ENCODE measurements around the gene CTTN.
"Not testable (repeated sequence)": the region's sequence is repeated elsewhere in the genome, so short reads cannot be mapped to it uniquely, and the experiment has no call there.

CTTN gene

GRCh38 chr11:70445605-70446004, 47.3 kb downstream of the CTTN start:
- 94% methylated on average over 6 of the region's 7 CpGs for WGBS

GRCh38 chr11:70448983-70449567, 50.7 kb downstream of the CTTN start:
- Histone ChIP-seq H3K4ac (ENCODE audit: low read depth in 1 of 2, low read length in 2 of 2) (no peak overlapping the region), H3K4me2 (ENCODE audit: low read length, poor library complexity, severe bottlenecking) (no peak overlapping the region), H3K9me3 (ENCODE audit: control insufficient read depth, low read length) (peaks cover 16% of the 10 kb centered on the region), H3K4me3 (ENCODE audit: insufficient read depth in 1 of 2, low read depth in 1 of 2, low read length in 2 of 2) (no peak overlapping the region), H3K4me1 (ENCODE audit: control insufficient read depth, insufficient read depth, low read depth, low read length) (peaks cover 2% of the 10 kb centered on the region), H3K27me3 (ENCODE audit: control insufficient read depth in 1 of 2, insufficient read depth in 1 of 2, low read length in 2 of 2) (no peaks in the 10 kb centered on the region), H3K18ac (ENCODE audit: low read depth in 1 of 2, low read length in 2 of 2) (no peak overlapping the region), H4K8ac (ENCODE audit: low read length) (no peak overlapping the region), H2BK15ac (ENCODE audit: low read depth, poor library complexity, severe bottlenecking) (no peak overlapping the region), H3K14ac (ENCODE audit: low read length in 2 of 2) (no peak overlapping the region), H2BK5ac (ENCODE audit: low read depth, low read length, poor library complexity, severe bottlenecking) (no peak overlapping the region), H4K91ac (ENCODE audit: low read length) (no peak overlapping the region), H2BK120ac (ENCODE audit: low read depth, low read length) (no peak overlapping the region), H2AK5ac (ENCODE audit: low read length, severe bottlenecking) (no peak overlapping the region), H3K36me3 (ENCODE audit: control insufficient read depth in 1 of 2, insufficient read depth in 2 of 2, low read depth in 1 of 2, low read length in 2 of 2) (no peaks in the 10 kb centered on the region), H3K9ac (ENCODE audit: low read length) (no peak overlapping the region), H3K27ac (ENCODE audit: low read length, poor library complexity, severe bottlenecking) (no peak overlapping the region), H3K23ac (ENCODE audit: low read length in 2 of 2) (no peak overlapping the region), H2BK12ac (ENCODE audit: low read length in 2 of 2) (no peak overlapping the region), H3K79me1 (replicated peaks; ENCODE audit: low read length, poor library complexity, severe bottlenecking) (no peaks in the 10 kb centered on the region), H2AFZ (ENCODE audit: low read depth, low read length) (no peak overlapping the region)
- no peak for DNase-seq
- WGBS, result 37% methylated on average over 1 of the region's 2 CpGs

More at GRCh38 chr11:70445605-70446004, 47.3 kb downstream of the CTTN start:
- Histone ChIP-seq H3K79me1 (replicated peaks; ENCODE audit: low read length, poor library complexity, severe bottlenecking) (no peaks in the 10 kb centered on the region), H2BK5ac (ENCODE audit: low read depth, low read length, poor library complexity, severe bottlenecking) (no peak overlapping the region), H4K91ac (ENCODE audit: low read length) (no peak overlapping the region), H3K4ac (ENCODE audit: low read depth in 1 of 2, low read length in 2 of 2) (no peak overlapping the region), H3K9me3 (ENCODE audit: control insufficient read depth, low read length) (peaks cover 16% of the 10 kb centered on the region), H2AK5ac (ENCODE audit: low read length, severe bottlenecking) (peak overlapping the region; percentile 44), H3K4me3 (ENCODE audit: insufficient read depth in 1 of 2, low read depth in 1 of 2, low read length in 2 of 2) (no peak overlapping the region), H4K8ac (ENCODE audit: low read length) (no peak overlapping the region), H3K9ac (ENCODE audit: low read length) (no peak overlapping the region), H3K36me3 (ENCODE audit: control insufficient read depth in 1 of 2, insufficient read depth in 2 of 2, low read depth in 1 of 2, low read length in 2 of 2) (peaks cover under 1 to 3% of the 10 kb centered on the region in 2 experiments), H2BK15ac (ENCODE audit: low read depth, poor library complexity, severe bottlenecking) (no peak overlapping the region), H2AFZ (ENCODE audit: low read depth, low read length) (peak overlapping the region; percentile 48), H3K4me2 (ENCODE audit: low read length, poor library complexity, severe bottlenecking) (no peak overlapping the region), H2BK12ac (ENCODE audit: low read length in 2 of 2) (no peak overlapping the region), H2BK120ac (ENCODE audit: low read depth, low read length) (no peak overlapping the region), H3K23ac (ENCODE audit: low read length in 2 of 2) (no peak overlapping the region), H3K14ac (ENCODE audit: low read length in 2 of 2) (peak overlapping the region in 1 of 2 experiments; percentile 41), H3K27ac (ENCODE audit: low read length, poor library complexity, severe bottlenecking) (no peak overlapping the region), H3K4me1 (ENCODE audit: control insufficient read depth, insufficient read depth, low read depth, low read length) (peaks cover 9% of the 10 kb centered on the region), H3K27me3 (ENCODE audit: control insufficient read depth in 1 of 2, insufficient read depth in 1 of 2, low read length in 2 of 2) (no peaks in the 10 kb centered on the region), H3K18ac (ENCODE audit: low read depth in 1 of 2, low read length in 2 of 2) (no peak overlapping the region)
- DNase-seq, result no peak

- Histone ChIP-seq H3K36me3 (ENCODE audit: control insufficient read depth in 1 of 2, insufficient read depth in 2 of 2, low read depth in 1 of 2, low read length in 2 of 2) (no peaks in the 10 kb centered on the region), H2BK15ac (ENCODE audit: low read depth, poor library complexity, severe bottlenecking) (no peak overlapping the region), H3K27me3 (ENCODE audit: control insufficient read depth in 1 of 2, insufficient read depth in 1 of 2, low read length in 2 of 2) (no peaks in the 10 kb centered on the region), H3K14ac (ENCODE audit: low read length in 2 of 2) (no peak overlapping the region), H3K27ac (ENCODE audit: low read length, poor library complexity, severe bottlenecking) (no peak overlapping the region), H3K79me1 (replicated peaks; ENCODE audit: low read length, poor library complexity, severe bottlenecking) (no peaks in the 10 kb centered on the region), H3K4me3 (ENCODE audit: insufficient read depth in 1 of 2, low read depth in 1 of 2, low read length in 2 of 2) (no peak overlapping the region), H2AK5ac (ENCODE audit: low read length, severe bottlenecking) (no peak overlapping the region), H3K4me1 (ENCODE audit: control insufficient read depth, insufficient read depth, low read depth, low read length) (peaks cover 7% of the 10 kb centered on the region), H3K23ac (ENCODE audit: low read length in 2 of 2) (no peak overlapping the region), H4K91ac (ENCODE audit: low read length) (no peak overlapping the region), H2AFZ (ENCODE audit: low read depth, low read length) (no peak overlapping the region), H2BK5ac (ENCODE audit: low read depth, low read length, poor library complexity, severe bottlenecking) (no peak overlapping the region), H3K9ac (ENCODE audit: low read length) (no peak overlapping the region), H3K4me2 (ENCODE audit: low read length, poor library complexity, severe bottlenecking) (no peak overlapping the region), H2BK120ac (ENCODE audit: low read depth, low read length) (no peak overlapping the region), H2BK12ac (ENCODE audit: low read length in 2 of 2) (no peak overlapping the region), H3K18ac (ENCODE audit: low read depth in 1 of 2, low read length in 2 of 2) (no peak overlapping the region), H4K8ac (ENCODE audit: low read length) (no peak overlapping the region), H3K4ac (ENCODE audit: low read depth in 1 of 2, low read length in 2 of 2) (no peak overlapping the region), H3K9me3 (ENCODE audit: control insufficient read depth, low read length) (peaks cover 8% of the 10 kb centered on the region)
- WGBS, result 77% methylated on average over 9 of the region's 9 CpGs
- no peak for DNase-seq
These were observed 56.0 kb downstream of the CTTN start for GRCh38 chr11:70454197-70454767.

- H3K4ac ChIP-seq (ENCODE audit: low read depth in 1 of 2, low read length in 2 of 2); H3K27ac ChIP-seq (ENCODE audit: low read length, poor library complexity, severe bottlenecking); H3K36me3 ChIP-seq (ENCODE audit: control insufficient read depth in 1 of 2, insufficient read depth in 2 of 2, low read depth in 1 of 2, low read length in 2 of 2); H3K23ac ChIP-seq (ENCODE audit: low read length in 2 of 2); H3K9me3 ChIP-seq (ENCODE audit: control insufficient read depth, low read length); H3K18ac ChIP-seq (ENCODE audit: low read depth in 1 of 2, low read length in 2 of 2); H2AFZ ChIP-seq (ENCODE audit: low read depth, low read length); H3K9ac ChIP-seq (ENCODE audit: low read length); H2BK15ac ChIP-seq (ENCODE audit: low read depth, poor library complexity, severe bottlenecking); H4K91ac ChIP-seq (ENCODE audit: low read length); H3K27me3 ChIP-seq (ENCODE audit: control insufficient read depth in 1 of 2, insufficient read depth in 1 of 2, low read length in 2 of 2); H3K4me1 ChIP-seq (ENCODE audit: control insufficient read depth, insufficient read depth, low read depth, low read length); H2BK120ac ChIP-seq (ENCODE audit: low read depth, low read length); H2BK12ac ChIP-seq (ENCODE audit: low read length in 2 of 2); H4K8ac ChIP-seq (ENCODE audit: low read length); H3K79me1 ChIP-seq (replicated peaks; ENCODE audit: low read length, poor library complexity, severe bottlenecking); DNase-seq; H3K4me3 ChIP-seq (ENCODE audit: insufficient read depth in 1 of 2, low read depth in 1 of 2, low read length in 2 of 2); H3K14ac ChIP-seq (ENCODE audit: low read length in 2 of 2); H3K4me2 ChIP-seq (ENCODE audit: low read length, poor library complexity, severe bottlenecking); H2AK5ac ChIP-seq (ENCODE audit: low read length, severe bottlenecking); H2BK5ac ChIP-seq (ENCODE audit: low read depth, low read length, poor library complexity, severe bottlenecking): not testable (repeated sequence)
- 94% methylated on average over 8 of the region's 9 CpGs for WGBS
These were observed 56.5 kb downstream of the CTTN start for GRCh38 chr11:70454811-70455210.

Data from mesenchymal stem cell (in vitro differentiated cells and primary cell).